Gastrocnemius medialis (tissue), 4 donors: ENCODE measurements around the gene GPRIN2.
"Not testable (repeated sequence)": the region's sequence is repeated elsewhere in the genome, so short reads cannot be mapped to it uniquely, and the experiment has no call there.

Experiments used
- CTCF ChIP-seq, 5 experiments: fragments of 450-650 bp in 3 of 5; fragments of 200-600 bp in 2 of 5; sonication (generic) in 2 of 5; IDR thresholded peaks in 4 of 5; conservative IDR thresholded peaks in 1 of 5; 1 replicate in 4 of 5; 2 replicates in 1 of 5; pipeline ENCODE4 v1.5.1; 2016 to 2019; ENCODE audit warnings: antibody characterized with exemption in 5 of 5, mild to moderate bottlenecking in 3 of 5, moderate library complexity in 3 of 5
- POLR2A ChIP-seq, 2 donors: fragments of 450-650 bp; IDR thresholded peaks; one replicate each; pipeline ENCODE4 v1.6.1; 2017; ENCODE audit warnings: antibody characterized with exemption in 2 of 2, mild to moderate bottlenecking in 2 of 2, moderate library complexity in 2 of 2

GRCh38 chr10:46532256-46532655 lies 24.2 kb downstream of the GPRIN2 start:
- not testable (repeated sequence) for TF ChIP-seq CTCF (IDR thresholded peaks at IDR 0.05 in 4 of 5, conservative IDR thresholded peaks at IDR 0.05 in 1 of 5); POLR2A (IDR thresholded peaks at IDR 0.05)
